MM.1S (cell line): Measurements from ENCODE around the gene RSF1.

ENCODE experiments used
- DNase-seq: peaks from one replicate; pipeline ENCODE4 v3.0.0-alpha.2; 2015
- H2AFZ ChIP-seq: fragments of 300-600 bp; sonication (generic); 2 replicates; pipeline ENCODE4 v1.6.0; 2016; ENCODE audit warnings: antibody characterized with exemption, low read length
- H3F3A ChIP-seq: fragments of 300-600 bp; sonication (generic); 2 replicates; pipeline ENCODE4 v1.6.1; 2016; ENCODE audit warnings: mild to moderate bottlenecking, antibody characterized with exemption, low read length, moderate library complexity, mixed read lengths; ENCODE audit not compliant: insufficient read depth
- H3K27ac ChIP-seq: fragments of 300-600 bp; sonication (generic); 2 replicates; pipeline ENCODE4 v1.5.1; 2016; ENCODE audit warnings: mild to moderate bottlenecking, low read length
- H3K27me3 ChIP-seq: fragments of 300-600 bp; sonication (generic); replicated peaks from 2 replicates; pipeline ENCODE4 v1.6.0; 2016; ENCODE audit warnings: low read length; ENCODE audit not compliant: insufficient read depth
- H3K36me3 ChIP-seq: fragments of 300-600 bp; sonication (generic); replicated peaks from 2 replicates; pipeline ENCODE4 v1.6.1; 2016; ENCODE audit warnings: mild to moderate bottlenecking, low read length, mixed read lengths; ENCODE audit not compliant: insufficient read depth
- H3K4me1 ChIP-seq: fragments of 300-600 bp; sonication (generic); 2 replicates; pipeline ENCODE4 v1.6.1; 2016; ENCODE audit warnings: low read length, mixed read lengths
- H3K4me2 ChIP-seq: fragments of 300-600 bp; sonication (generic); 2 replicates; pipeline ENCODE4 v1.6.0; 2016; ENCODE audit warnings: low read depth, low read length
- H3K4me3 ChIP-seq: fragments of 300-600 bp; sonication (generic); 2 replicates; pipeline ENCODE4 v1.5.1; 2016; ENCODE audit warnings: low read length, mixed read lengths
- H3K79me2 ChIP-seq: fragments of 300-600 bp; sonication (generic); 2 replicates; pipeline ENCODE4 v1.6.1; 2016; ENCODE audit warnings: mixed run types, low read length, mixed read lengths
- H3K9ac ChIP-seq: fragments of 300-600 bp; sonication (generic); 2 replicates; pipeline ENCODE4 v1.6.1; 2016; ENCODE audit warnings: low read length, mixed read lengths
- H3K9me2 ChIP-seq: fragments of 300-600 bp; sonication (generic); replicated peaks from 2 replicates; pipeline ENCODE4 v1.6.1; 2016; ENCODE audit warnings: mild to moderate bottlenecking, low read length, mixed read lengths; ENCODE audit not compliant: insufficient read depth
- H3K9me3 ChIP-seq: fragments of 300-600 bp; sonication (generic); replicated peaks from 2 replicates; pipeline ENCODE4 v1.6.1; 2016; ENCODE audit warnings: mild to moderate bottlenecking, low read length, mixed read lengths; ENCODE audit not compliant: insufficient read depth
- H4K20me1 ChIP-seq: fragments of 300-600 bp; sonication (generic); 2 replicates; pipeline ENCODE4 v1.6.1; 2016; ENCODE audit warnings: mild to moderate bottlenecking, low read length, moderate library complexity, mixed read lengths; ENCODE audit not compliant: insufficient read depth
- CTCF ChIP-seq: fragments of 300-600 bp; sonication (generic); IDR thresholded peaks from 2 replicates; pipeline ENCODE4 v1.5.1; 2016; ENCODE audit warnings: antibody characterized with exemption, low read length, mixed read lengths
- EZH2 ChIP-seq: fragments of 300-600 bp; sonication (generic); optimal IDR thresholded peaks from 2 replicates; pipeline ENCODE3; 2017; ENCODE audit warnings: low read depth, mild to moderate bottlenecking, antibody characterized with exemption, low read length, mixed read lengths
- EZH2phosphoT487 ChIP-seq: fragments of 300-600 bp; sonication (generic); IDR thresholded peaks from 2 replicates; pipeline ENCODE4 v1.6.1; 2018; ENCODE audit warnings: antibody characterized with exemption, low read length

RSF1 gene

GRCh38 chr11:77799338-77799737 lies 21.2 kb downstream of the RSF1 start:
- H3K9me2 ChIP-seq, result no peaks in the 10 kb centered on the region
- no peak overlapping the region for H3K27ac ChIP-seq
- H3K4me2 ChIP-seq, result no peak overlapping the region
- no peaks in the 10 kb centered on the region for H3K4me1 ChIP-seq
- H3K9me3 ChIP-seq, result no peaks in the 10 kb centered on the region
- no peak overlapping the region for H3K4me3 ChIP-seq
- no peaks in the 10 kb centered on the region; the same call in 1 of the 2 replicates for H4K20me1 ChIP-seq
- H2AFZ ChIP-seq, result no peak overlapping the region
- peaks cover 90% of the 10 kb centered on the region for H3K79me2 ChIP-seq
- DNase-seq, result no peak
- H3K36me3 ChIP-seq, result no peaks in the 10 kb centered on the region
- TF ChIP-seq CTCF (no peak), EZH2phosphoT487 (no peak)
- no peak overlapping the region for H3K9ac ChIP-seq
- H3F3A ChIP-seq, result no peaks in the 10 kb centered on the region; the same call in 1 of the 2 replicates
- H3K27me3 ChIP-seq, result no peaks in the 10 kb centered on the region

- Histone ChIP-seq H3K4me3 (no peak overlapping the region), H3F3A (no peaks in the 10 kb centered on the region), H3K9me3 (no peaks in the 10 kb centered on the region), H3K4me1 (no peaks in the 10 kb centered on the region), H3K9ac (no peak overlapping the region), H2AFZ (no peak overlapping the region), H3K79me2 (peaks cover 95% of the 10 kb centered on the region), H3K27ac (no peak overlapping the region), H3K36me3 (no peaks in the 10 kb centered on the region; the same call in 1 of the 2 replicates), H3K9me2 (no peaks in the 10 kb centered on the region), H4K20me1 (no peaks in the 10 kb centered on the region; the same call in none of the 2 replicates), H3K27me3 (no peaks in the 10 kb centered on the region), H3K4me2 (no peak overlapping the region)
- TF ChIP-seq EZH2, result no peak
- no peak for TF ChIP-seq CTCF
- no peak for TF ChIP-seq EZH2phosphoT487
- DNase-seq, result no peak
Measured at GRCh38 chr11:77793972-77794371, 26.6 kb downstream of the RSF1 start.

GRCh38 chr11:77791301-77791700 lies 29.2 kb downstream of the RSF1 start:
- Histone ChIP-seq H3K4me3 (no peak overlapping the region), H3K27ac (no peak overlapping the region), H3K9me3 (no peaks in the 10 kb centered on the region), H3F3A (no peaks in the 10 kb centered on the region; the same call in 1 of the 2 replicates), H3K36me3 (no peaks in the 10 kb centered on the region; the same call in 1 of the 2 replicates), H3K4me1 (no peaks in the 10 kb centered on the region), H4K20me1 (peaks cover 13% of the 10 kb centered on the region), H3K9ac (no peak overlapping the region), H3K79me2 (peaks cover 97% of the 10 kb centered on the region), H3K27me3 (no peaks in the 10 kb centered on the region), H2AFZ (no peak overlapping the region), H3K4me2 (no peak overlapping the region), H3K9me2 (no peaks in the 10 kb centered on the region)
- TF ChIP-seq EZH2, result no peak
- no peak for TF ChIP-seq EZH2phosphoT487
- no peak for TF ChIP-seq CTCF
- DNase-seq, result no peak
